ENCODE results near the gene CDC14A.
A peak's percentile ranks its signal among the peaks of the same experiment; 100 is the strongest.
"Not testable (repeated sequence)": the region's sequence is repeated elsewhere in the genome, so short reads cannot be mapped to it uniquely, and the experiment has no call there.

Gene CDC14A

GRCh38 chr1:100407390-100407789 is 55.1 kb downstream of the CDC14A start:
- DNase-seq = not testable (repeated sequence)

GRCh38 chr1:100411019-100411418 is 58.7 kb downstream of the CDC14A start:
- no peak for DNase-seq

GRCh38 chr1:100411574-100411973 is 59.3 kb downstream of the CDC14A start:
- DNase-seq = no peak

GRCh38 chr1:100413035-100413434 is 60.7 kb downstream of the CDC14A start:
- peak in 2 of 6 experiments; percentile 21 for DNase-seq

- peak in 2 of 6 experiments; percentile 17 to 38 for DNase-seq
Observed at GRCh38 chr1:100414693-100415497, 62.6 kb downstream of the CDC14A start.

GRCh38 chr1:100415498-100415778 is 63.1 kb downstream of the CDC14A start:
- DNase-seq = no peak

GRCh38 chr1:100419072-100419471 is 66.8 kb downstream of the CDC14A start:
- no peak for DNase-seq

- DNase-seq = no peak
Observed at GRCh38 chr1:100422065-100422464, 69.8 kb downstream of the CDC14A start.

- peak in 3 of 6 experiments; percentile 16 to 55 (median 45) for DNase-seq
Observed at GRCh38 chr1:100423832-100424337, 71.6 kb downstream of the CDC14A start.

- no peak for DNase-seq
Observed at GRCh38 chr1:100428160-100428559, 75.9 kb downstream of the CDC14A start.

- no peak for DNase-seq
Observed at GRCh38 chr1:100430325-100430756, 78.0 kb downstream of the CDC14A start.

- DNase-seq = no peak
Observed at GRCh38 chr1:100431954-100432353, 79.6 kb downstream of the CDC14A start.

- no peak for DNase-seq
Observed at GRCh38 chr1:100433563-100433962, 81.3 kb downstream of the CDC14A start.

- no peak for DNase-seq
Observed at GRCh38 chr1:100434831-100435230, 82.5 kb downstream of the CDC14A start.

GRCh38 chr1:100438375-100438774 is 86.1 kb downstream of the CDC14A start:
- no peak for DNase-seq

- DNase-seq = no peak
Observed at GRCh38 chr1:100438789-100439188, 86.5 kb downstream of the CDC14A start.

GRCh38 chr1:100440075-100440809 is 87.9 kb downstream of the CDC14A start:
- peak; percentile 45 to 82 (median 74) for DNase-seq

GRCh38 chr1:100441146-100441545 is 88.8 kb downstream of the CDC14A start:
- DNase-seq = peak in 3 of 6 experiments; percentile 37 to 48 (median 41)

GRCh38 chr1:100441651-100442050 is 89.3 kb downstream of the CDC14A start:
- peak in 5 of 6 experiments; percentile 27 to 65 (median 48) for DNase-seq

- DNase-seq = peak in 3 of 6 experiments; percentile 20 to 35 (median 33)
Observed at GRCh38 chr1:100443811-100444571, 91.7 kb downstream of the CDC14A start.

- peak in 5 of 6 experiments; percentile 25 to 88 (median 81) for DNase-seq
Observed at GRCh38 chr1:100445565-100445964, 93.3 kb downstream of the CDC14A start.

- no peak for DNase-seq
Observed at GRCh38 chr1:100448366-100448765, 96.1 kb downstream of the CDC14A start.

GRCh38 chr1:100449477-100449876 is 97.2 kb downstream of the CDC14A start:
- no peak for DNase-seq
